HepG2 (cell line): ENCODE data around the gene EPN3. TPM values are rescaled to one million over a fixed set of nuclear protein-coding genes. Genes with fewer than 3 reads are reported as not detected.

Source experiments
- ARNT ChIP-seq: fragments of 450-650 bp; IDR thresholded peaks from 2 replicates; pipeline ENCODE4 v1.6.1; 2017
- ARNT2 ChIP-seq: sonication (generic); formaldehyde crosslinking; IDR thresholded peaks from 2 replicates; pipeline ENCODE4 v1.8.0; 2022; ENCODE audit warnings: mild to moderate bottlenecking, low read depth, missing genetic modification reagents, moderate library complexity
- HDAC6 ChIP-seq: fragments of 200-600 bp; sonication (generic); IDR thresholded peaks from 2 replicates; pipeline ENCODE4 v1.7.0; 2017; ENCODE audit warnings: mild to moderate bottlenecking, antibody characterized with exemption, low read length, low read depth
- HMGA1 ChIP-seq: sonication (generic); formaldehyde crosslinking; conservative IDR thresholded peaks from 2 replicates; pipeline ENCODE4 v1.4.0; 2020; ENCODE audit warnings: missing genetic modification reagents
- HNF4G ChIP-seq, 2 experiments: sonication (generic) in 1 of 2; formaldehyde crosslinking in 1 of 2; IDR thresholded peaks; 2 replicates each; pipeline versions ENCODE4 v1.4.0 to v1.6.1; 2011 to 2020; ENCODE audit warnings: borderline replicate concordance in 2 of 2, low read depth in 2 of 2, mild to moderate bottlenecking in 2 of 2, low read length in 1 of 2, missing genetic modification reagents in 1 of 2, moderate library complexity in 1 of 2
- HNRNPH1 ChIP-seq: fragments of 200-400 bp; formaldehyde crosslinking; optimal IDR thresholded peaks from 2 replicates; pipeline ENCODE3; 2017; ENCODE audit warnings: mild to moderate bottlenecking, low read depth, low read length
- IRF9 ChIP-seq: sonication (generic); formaldehyde crosslinking; IDR thresholded peaks from 2 replicates; pipeline ENCODE4 v1.8.0; 2022; ENCODE audit warnings: missing genetic modification reagents, mild to moderate bottlenecking, borderline replicate concordance
- KDM4B ChIP-seq: sonication (generic); formaldehyde crosslinking; IDR thresholded peaks from 2 replicates; pipeline ENCODE4 v1.4.0; 2020; ENCODE audit warnings: missing genetic modification reagents
- KLF11 ChIP-seq: IDR thresholded peaks from 2 replicates; pipeline ENCODE4 v1.6.1; 2016; ENCODE audit warnings: missing compliant biosample characterization
- KLF6 ChIP-seq: IDR thresholded peaks from 2 replicates; pipeline ENCODE4 v1.8.0; 2016; ENCODE audit warnings: missing biosample characterization, missing genetic modification reagents
- KMT2A ChIP-seq: sonication (generic); formaldehyde crosslinking; IDR thresholded peaks from 2 replicates; pipeline ENCODE4 v1.4.0; 2020; ENCODE audit warnings: missing genetic modification reagents
- RBFOX2 ChIP-seq: fragments of 200-400 bp; formaldehyde crosslinking; IDR thresholded peaks from 2 replicates; pipeline ENCODE4 v1.6.1; 2017; ENCODE audit warnings: low read depth, mild to moderate bottlenecking, low read length
- TOE1 ChIP-seq: sonication (generic); formaldehyde crosslinking; IDR thresholded peaks from 2 replicates; pipeline ENCODE4 v1.4.0; 2020; ENCODE audit warnings: mild to moderate bottlenecking, missing genetic modification reagents
- TRAFD1 ChIP-seq: sonication (generic); formaldehyde crosslinking; IDR thresholded peaks from 2 replicates; pipeline ENCODE4 v1.5.1; 2020; ENCODE audit warnings: missing genetic modification reagents, mild to moderate bottlenecking, borderline replicate concordance
- ZFP62 ChIP-seq: sonication (generic); formaldehyde crosslinking; IDR thresholded peaks from 2 replicates; pipeline ENCODE4 v1.4.0; 2020; ENCODE audit warnings: missing genetic modification reagents
- ZFP82 ChIP-seq: sonication (generic); formaldehyde crosslinking; IDR thresholded peaks from 2 replicates; pipeline ENCODE4 v1.5.1; 2020; ENCODE audit warnings: mild to moderate bottlenecking, missing genetic modification reagents, borderline replicate concordance
- ZNF839 ChIP-seq: sonication (generic); formaldehyde crosslinking; IDR thresholded peaks from 2 replicates; pipeline ENCODE4 v1.4.0; 2020; ENCODE audit warnings: missing genetic modification reagents, mild to moderate bottlenecking, borderline replicate concordance
- polyA plus RNA-seq, 8 experiments: library from polyadenylated mRNA; depleted of rRNA in 3 of 8; stranded (reverse) in 7 of 8; unstranded in 1 of 8; fragments of >200 nt; fragmentation: Illumina TruSeq in 4 of 8; extraction: Trizol in 4 of 8; gene quantifications; 2 replicates each; pipeline versions ENCODE4 v1.2.1 to v1.2.3, GENCODE V29; 2011 to 2016; ENCODE audit warnings: low read depth in 4 of 8, missing spikeins in 1 of 8, mixed read lengths in 1 of 8; ENCODE audit not compliant: insufficient read depth in 1 of 8
- total RNA-seq, 5 experiments: library from RNA; depleted of rRNA; stranded (reverse); fragments of >200 nt; fragmentation: Illumina TruSeq; extraction: Trizol; gene quantifications; 2 replicates each; pipeline ENCODE4 v1.2.3, GENCODE V29; 2016; ENCODE audit warnings: low read depth in 1 of 5
- TF ChIP-seq, protein P1 (sequence below): sonication (generic); formaldehyde crosslinking; IDR thresholded peaks from 2 replicates; pipeline ENCODE4 v1.4.0; 2020; ENCODE audit warnings: mild to moderate bottlenecking, missing genetic modification reagents, borderline replicate concordance
- TF ChIP-seq, protein P2 (sequence below): sonication (generic); formaldehyde crosslinking; IDR thresholded peaks from 2 replicates; pipeline ENCODE4 v1.4.0; 2020; ENCODE audit warnings: mild to moderate bottlenecking, missing genetic modification reagents

The EPN3 gene
- total and polyA plus RNA-seq, 2 of the 13 experiments (the other 11 are each of a cell fraction or from before 2014, with no cell fraction given): 0.11 to 0.95 TPM

DNA sequence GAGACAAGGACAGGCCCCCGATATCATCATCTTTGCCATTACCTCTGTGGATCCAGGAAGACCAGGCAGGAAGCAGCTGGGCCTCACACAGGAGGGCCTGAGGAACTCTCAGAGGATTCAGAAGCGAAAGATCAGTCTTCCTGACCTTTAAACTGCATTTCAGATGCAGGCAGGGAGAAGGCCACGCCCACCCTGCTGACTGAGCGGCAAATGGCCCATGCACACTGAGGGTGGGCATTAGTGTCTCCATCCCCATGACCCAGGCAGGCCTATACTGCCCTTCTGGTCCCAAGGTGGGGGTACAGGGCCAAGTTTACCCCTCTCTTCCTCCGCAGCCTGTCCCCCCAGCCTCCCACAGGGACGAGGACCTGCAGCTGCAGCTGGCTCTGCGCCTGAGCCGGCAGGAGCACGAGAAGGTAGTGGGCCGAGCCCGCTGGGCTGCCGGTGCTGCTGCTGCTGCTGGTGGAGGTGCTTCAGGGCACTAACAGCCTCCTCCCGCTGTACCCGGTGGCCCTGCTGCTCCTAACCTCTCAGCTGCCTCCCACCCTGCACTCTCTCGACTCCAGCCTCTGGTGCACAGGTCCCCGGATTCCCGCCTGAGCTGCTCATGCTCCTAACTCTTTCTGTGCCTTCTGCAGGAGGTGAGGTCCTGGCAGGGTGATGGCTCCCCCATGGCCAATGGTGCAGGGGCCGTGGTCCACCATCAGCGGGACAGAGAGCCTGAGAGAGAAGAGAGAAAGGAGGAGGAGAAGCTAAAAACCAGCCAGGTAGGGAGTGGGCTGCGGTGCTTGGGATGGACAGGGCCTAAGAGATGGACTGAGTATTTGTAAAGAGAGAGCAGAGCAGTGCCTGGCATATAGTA, 6.2 kb downstream of the EPN3 start (continued):
- TF ChIP-seq IRF9 (peak; percentile 79; the same call in 1 of the 2 replicates), HDAC6 (no peak), KLF11 (CRISPR knock-in tag) (no peak), HMGA1 (CRISPR knock-in tag) (no peak), KLF6 (no peak), ZNF839 (CRISPR knock-in tag) (peak; percentile 94; the same call in 1 of the 2 replicates), ZFP62 (CRISPR knock-in tag) (no peak), ARNT2 (CRISPR knock-in tag) (no peak), HNF4G (IDR thresholded peaks at IDR 0.05; ENCODE audit: borderline replicate concordance, low read depth, low read length) (peak; percentile 74), HNF4G (CRISPR knock-in tag; IDR thresholded peaks at IDR 0.05; ENCODE audit: borderline replicate concordance, low read depth) (0 out of 2 replicates have a peak, but pooled peaks have one; percentile 62), TOE1 (no peak), ARNT (no peak), KMT2A (no peak; the same call in 1 of the 2 replicates), RBFOX2 (0 out of 2 replicates have a peak, but pooled peaks have one; percentile 32), KDM4B (CRISPR knock-in tag) (no peak), TRAFD1 (peak; percentile 86), HNRNPH1 (no peak), ZFP82 (CRISPR knock-in tag) (no peak)
- TF ChIP-seq, protein P1, sequence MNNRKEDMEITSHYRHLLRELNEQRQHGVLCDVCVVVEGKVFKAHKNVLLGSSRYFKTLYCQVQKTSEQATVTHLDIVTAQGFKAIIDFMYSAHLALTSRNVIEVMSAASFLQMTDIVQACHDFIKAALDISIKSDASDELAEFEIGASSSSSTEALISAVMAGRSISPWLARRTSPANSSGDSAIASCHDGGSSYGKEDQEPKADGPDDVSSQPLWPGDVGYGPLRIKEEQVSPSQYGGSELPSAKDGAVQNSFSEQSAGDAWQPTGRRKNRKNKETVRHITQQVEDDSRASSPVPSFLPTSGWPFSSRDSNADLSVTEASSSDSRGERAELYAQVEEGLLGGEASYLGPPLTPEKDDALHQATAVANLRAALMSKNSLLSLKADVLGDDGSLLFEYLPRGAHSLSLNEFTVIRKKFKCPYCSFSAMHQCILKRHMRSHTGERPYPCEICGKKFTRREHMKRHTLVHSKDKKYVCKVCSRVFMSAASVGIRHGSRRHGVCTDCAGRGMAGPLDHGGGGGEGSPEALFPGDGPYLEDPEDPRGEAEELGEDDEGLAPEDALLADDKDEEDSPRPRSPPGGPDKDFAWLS (CRISPR knock-in tag): no peak
- TF ChIP-seq, protein P2, sequence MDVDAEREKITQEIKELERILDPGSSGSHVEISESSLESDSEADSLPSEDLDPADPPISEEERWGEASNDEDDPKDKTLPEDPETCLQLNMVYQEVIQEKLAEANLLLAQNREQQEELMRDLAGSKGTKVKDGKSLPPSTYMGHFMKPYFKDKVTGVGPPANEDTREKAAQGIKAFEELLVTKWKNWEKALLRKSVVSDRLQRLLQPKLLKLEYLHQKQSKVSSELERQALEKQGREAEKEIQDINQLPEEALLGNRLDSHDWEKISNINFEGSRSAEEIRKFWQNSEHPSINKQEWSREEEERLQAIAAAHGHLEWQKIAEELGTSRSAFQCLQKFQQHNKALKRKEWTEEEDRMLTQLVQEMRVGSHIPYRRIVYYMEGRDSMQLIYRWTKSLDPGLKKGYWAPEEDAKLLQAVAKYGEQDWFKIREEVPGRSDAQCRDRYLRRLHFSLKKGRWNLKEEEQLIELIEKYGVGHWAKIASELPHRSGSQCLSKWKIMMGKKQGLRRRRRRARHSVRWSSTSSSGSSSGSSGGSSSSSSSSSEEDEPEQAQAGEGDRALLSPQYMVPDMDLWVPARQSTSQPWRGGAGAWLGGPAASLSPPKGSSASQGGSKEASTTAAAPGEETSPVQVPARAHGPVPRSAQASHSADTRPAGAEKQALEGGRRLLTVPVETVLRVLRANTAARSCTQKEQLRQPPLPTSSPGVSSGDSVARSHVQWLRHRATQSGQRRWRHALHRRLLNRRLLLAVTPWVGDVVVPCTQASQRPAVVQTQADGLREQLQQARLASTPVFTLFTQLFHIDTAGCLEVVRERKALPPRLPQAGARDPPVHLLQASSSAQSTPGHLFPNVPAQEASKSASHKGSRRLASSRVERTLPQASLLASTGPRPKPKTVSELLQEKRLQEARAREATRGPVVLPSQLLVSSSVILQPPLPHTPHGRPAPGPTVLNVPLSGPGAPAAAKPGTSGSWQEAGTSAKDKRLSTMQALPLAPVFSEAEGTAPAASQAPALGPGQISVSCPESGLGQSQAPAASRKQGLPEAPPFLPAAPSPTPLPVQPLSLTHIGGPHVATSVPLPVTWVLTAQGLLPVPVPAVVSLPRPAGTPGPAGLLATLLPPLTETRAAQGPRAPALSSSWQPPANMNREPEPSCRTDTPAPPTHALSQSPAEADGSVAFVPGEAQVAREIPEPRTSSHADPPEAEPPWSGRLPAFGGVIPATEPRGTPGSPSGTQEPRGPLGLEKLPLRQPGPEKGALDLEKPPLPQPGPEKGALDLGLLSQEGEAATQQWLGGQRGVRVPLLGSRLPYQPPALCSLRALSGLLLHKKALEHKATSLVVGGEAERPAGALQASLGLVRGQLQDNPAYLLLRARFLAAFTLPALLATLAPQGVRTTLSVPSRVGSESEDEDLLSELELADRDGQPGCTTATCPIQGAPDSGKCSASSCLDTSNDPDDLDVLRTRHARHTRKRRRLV (CRISPR knock-in tag): no peak
